Panc1 (cell line): ENCODE results near the gene SAP30BP. TPM values are rescaled to one million over a fixed set of nuclear protein-coding genes. Genes with fewer than 3 reads are reported as not detected.

ENCODE experiments used
- ATAC-seq: fragments of 200-7000 bp; cut with Tn5 transposase; 2 replicates; pipeline ENCODE4 v1.9.1; 2020; ENCODE audit warnings: mild to moderate bottlenecking, moderate library complexity
- BruUV-seq: library from RNA; stranded (reverse); fragments of 400-500 nt; replicated peaks from 2 replicates; lab custom pipeline; 2021; lab: Mats Ljungman, UMichigan
- CTCF ChIA-PET: fragments of 300-600 bp; sonication (Branson Sonifier 250); formaldehyde crosslinking; loops from one replicate; lab custom pipeline; 2022; ENCODE audit warnings: antibody characterized with exemption; lab: Charles Lee
- POLR2A ChIA-PET: fragments of 300-600 bp; sonication (Branson Sonifier 250); formaldehyde crosslinking; loops from one replicate; lab custom pipeline; 2022; ENCODE audit warnings: antibody characterized with exemption; lab: Charles Lee
- DNase-seq: peaks from one replicate; pipeline ENCODE4 v3.0.0-alpha.2; 2010; ENCODE audit warnings: low read depth, low spot score
- H3K27ac ChIP-seq: 2 replicates; pipeline ENCODE4 v1.5.1; 2011; ENCODE audit warnings: mild to moderate bottlenecking, low read length, inconsistent platforms
- H3K27me3 ChIP-seq: fragments of 200-500 bp; sonication (Bioruptor generic); 2 replicates; pipeline ENCODE4 v1.6.0; 2014; ENCODE audit warnings: low read length, inconsistent platforms; ENCODE audit not compliant: control insufficient read depth, insufficient read depth
- H3K36me3 ChIP-seq: fragments of 200-500 bp; sonication (Bioruptor generic); 2 replicates; pipeline ENCODE4 v1.5.1; 2014; ENCODE audit warnings: inconsistent platforms, mild to moderate bottlenecking, low read length, moderate library complexity; ENCODE audit not compliant: control insufficient read depth, insufficient read depth
- H3K4me1 ChIP-seq: 2 replicates; pipeline ENCODE4 v1.5.1; 2011; ENCODE audit warnings: inconsistent platforms, mild to moderate bottlenecking, low read length, moderate library complexity; ENCODE audit not compliant: control insufficient read depth, insufficient read depth
- H3K4me3 ChIP-seq, 2 experiments: 2 replicates each; pipeline ENCODE4 v1.5.1; 2011 to 2012; ENCODE audit warnings: low read depth in 2 of 2, low read length in 2 of 2, mild to moderate bottlenecking in 2 of 2, inconsistent platforms in 1 of 2, moderate library complexity in 1 of 2
- H3K9me3 ChIP-seq: fragments of 200-500 bp; sonication (Bioruptor generic); 2 replicates; pipeline ENCODE4 v1.5.1; 2014; ENCODE audit warnings: low read depth, mild to moderate bottlenecking, inconsistent platforms, low read length, moderate library complexity; ENCODE audit not compliant: control insufficient read depth, insufficient read depth
- CTCF ChIP-seq: fragments of 450-650 bp; IDR thresholded peaks from 2 replicates; pipeline ENCODE4 v1.5.1; 2017; ENCODE audit warnings: mild to moderate bottlenecking
- POLR2AphosphoS5 ChIP-seq: IDR thresholded peaks from 2 replicates; pipeline ENCODE4 v1.6.1; 2012; ENCODE audit warnings: mild to moderate bottlenecking, low read depth, low read length, moderate library complexity
- SIN3A ChIP-seq: IDR thresholded peaks from 2 replicates; pipeline ENCODE4 v1.6.1; 2012; ENCODE audit warnings: low read depth, mild to moderate bottlenecking, low read length, moderate library complexity, borderline replicate concordance; ENCODE audit not compliant: insufficient read depth
- TCF7L2 ChIP-seq: IDR thresholded peaks from 2 replicates; pipeline ENCODE4 v1.6.1; 2011; ENCODE audit warnings: mild to moderate bottlenecking, low read depth, low read length, inconsistent platforms
- in situ Hi-C: cut with HindIII; loops from 2 replicates; pipeline ENCODE4 v1.10.0; 2016; ENCODE audit warnings: low sequenced_read_pairs, low pct_unique_long_range_greater_than_20kb
- intact Hi-C: fragments of 100-400 bp; cut with micrococcal nuclease; formaldehyde crosslinking; loops from one replicate; pipeline ENCODE4 v1.10.0; 2022; ENCODE audit not compliant: unreplicated experiment
- total RNA-seq: library from RNA; stranded (reverse); gene quantifications from one replicate; pipeline ENCODE4 v1.2.1, GENCODE V29; 2021; ENCODE audit not compliant: unreplicated experiment
- TF ChIP-seq, protein P1 (sequence below), 2 experiments: IDR thresholded peaks; 2 replicates each; pipeline ENCODE4 v1.6.1; 2011 to 2012; ENCODE audit warnings: low read depth in 2 of 2, control low read depth in 1 of 2, low read length in 1 of 2, mild to moderate bottlenecking in 1 of 2, moderate library complexity in 1 of 2; ENCODE audit not compliant: insufficient read depth in 1 of 2

SAP30BP gene
- total RNA-seq, 1 experiment from 2014 or later, result 138 TPM

GRCh38 chr17:75647061-75647460 lies 20.1 kb upstream of the SAP30BP start:
- ChIA-PET POLR2A (no interaction called here), CTCF (interaction anchor here (2.6 kb wide), 1 partner anchor 14 kb away, joined by 15 read pairs; the partner anchor contains the start of gene SMIM5)
- no peaks in the 10 kb centered on the region for H3K36me3 ChIP-seq
- no peaks in the 10 kb centered on the region for H3K9me3 ChIP-seq
- TF ChIP-seq, protein P1, sequence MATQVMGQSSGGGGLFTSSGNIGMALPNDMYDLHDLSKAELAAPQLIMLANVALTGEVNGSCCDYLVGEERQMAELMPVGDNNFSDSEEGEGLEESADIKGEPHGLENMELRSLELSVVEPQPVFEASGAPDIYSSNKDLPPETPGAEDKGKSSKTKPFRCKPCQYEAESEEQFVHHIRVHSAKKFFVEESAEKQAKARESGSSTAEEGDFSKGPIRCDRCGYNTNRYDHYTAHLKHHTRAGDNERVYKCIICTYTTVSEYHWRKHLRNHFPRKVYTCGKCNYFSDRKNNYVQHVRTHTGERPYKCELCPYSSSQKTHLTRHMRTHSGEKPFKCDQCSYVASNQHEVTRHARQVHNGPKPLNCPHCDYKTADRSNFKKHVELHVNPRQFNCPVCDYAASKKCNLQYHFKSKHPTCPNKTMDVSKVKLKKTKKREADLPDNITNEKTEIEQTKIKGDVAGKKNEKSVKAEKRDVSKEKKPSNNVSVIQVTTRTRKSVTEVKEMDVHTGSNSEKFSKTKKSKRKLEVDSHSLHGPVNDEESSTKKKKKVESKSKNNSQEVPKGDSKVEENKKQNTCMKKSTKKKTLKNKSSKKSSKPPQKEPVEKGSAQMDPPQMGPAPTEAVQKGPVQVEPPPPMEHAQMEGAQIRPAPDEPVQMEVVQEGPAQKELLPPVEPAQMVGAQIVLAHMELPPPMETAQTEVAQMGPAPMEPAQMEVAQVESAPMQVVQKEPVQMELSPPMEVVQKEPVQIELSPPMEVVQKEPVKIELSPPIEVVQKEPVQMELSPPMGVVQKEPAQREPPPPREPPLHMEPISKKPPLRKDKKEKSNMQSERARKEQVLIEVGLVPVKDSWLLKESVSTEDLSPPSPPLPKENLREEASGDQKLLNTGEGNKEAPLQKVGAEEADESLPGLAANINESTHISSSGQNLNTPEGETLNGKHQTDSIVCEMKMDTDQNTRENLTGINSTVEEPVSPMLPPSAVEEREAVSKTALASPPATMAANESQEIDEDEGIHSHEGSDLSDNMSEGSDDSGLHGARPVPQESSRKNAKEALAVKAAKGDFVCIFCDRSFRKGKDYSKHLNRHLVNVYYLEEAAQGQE (IDR thresholded peaks at IDR 0.05; ENCODE audit: insufficient read depth in 1 of 2, low read depth in 2 of 2, low read length in 1 of 2), result no peak
- no peak for TF ChIP-seq SIN3A
- TF ChIP-seq POLR2AphosphoS5, result no peak
- no peak for TF ChIP-seq CTCF
- no peak for TF ChIP-seq TCF7L2
- no TSS peak for BruUV-seq
- DNase-seq, result no peak
- no peak overlapping the region for H3K27ac ChIP-seq
- ATAC-seq, result no peak
- intact Hi-C loops (no loop called here), in situ Hi-C loops (no loop called here)
- peaks cover 5% of the 10 kb centered on the region for H3K4me1 ChIP-seq
- no peak overlapping the region for H3K4me3 ChIP-seq
- H3K27me3 ChIP-seq, result no peaks in the 10 kb centered on the region

DNA sequence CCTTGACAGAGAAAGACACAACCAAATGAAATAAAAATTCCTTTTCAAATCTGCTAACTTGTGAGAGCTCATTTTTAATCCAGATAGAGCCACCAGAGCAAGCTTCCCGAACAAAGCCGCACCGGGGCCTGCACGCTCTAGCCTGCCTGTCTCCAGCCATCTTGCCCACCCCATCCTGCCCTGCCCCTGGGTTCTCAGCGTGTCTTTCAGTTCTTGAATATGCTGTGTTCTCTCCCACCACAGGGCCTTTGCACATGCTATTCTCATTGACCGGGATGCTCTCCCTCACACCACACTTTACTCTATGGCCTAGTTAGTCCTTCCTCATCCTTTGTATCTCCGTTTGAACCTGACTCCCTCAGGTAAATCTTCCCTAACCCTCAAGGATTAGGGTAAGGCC lies 19.2 kb upstream of the SAP30BP start:
- intact Hi-C loops, result no loop called here
- in situ Hi-C loops, result no loop called here
- H3K27me3 ChIP-seq, result no peaks in the 10 kb centered on the region
- ChIA-PET POLR2A (no interaction called here), CTCF (no interaction called here)
- H3K36me3 ChIP-seq, result no peaks in the 10 kb centered on the region
- BruUV-seq, result no TSS peak
- peaks cover 5% of the 10 kb centered on the region for H3K4me1 ChIP-seq
- ATAC-seq, result no peak
- no peaks in the 10 kb centered on the region for H3K9me3 ChIP-seq
- no peak overlapping the region for H3K4me3 ChIP-seq
- TF ChIP-seq SIN3A (no peak), POLR2AphosphoS5 (no peak), TCF7L2 (no peak), CTCF (no peak)
- TF ChIP-seq, protein P1 (IDR thresholded peaks at IDR 0.05; ENCODE audit: insufficient read depth in 1 of 2, low read depth in 2 of 2, low read length in 1 of 2), result no peak
- no peak for DNase-seq
- no peak overlapping the region for H3K27ac ChIP-seq
